Stimulated activated naive CD8-positive, alpha-beta T cell treated with anti-CD3 and anti-CD28 coated beads, Interleukin-15, Interleukin-2, amounts not matched to agents 100 U/mL and 50 U/mL, for 24 hours (primary cell): ENCODE measurements around the gene NAA15.
"Not testable (repeated sequence)": the region's sequence is repeated elsewhere in the genome, so short reads cannot be mapped to it uniquely, and the experiment has no call there.

Experiments used
- ATAC-seq: fragments of 150-1000 bp; cut with Tn5 transposase; one replicate; pipeline ENCODE4 v1.10.0; 2021
- DNase-seq: peaks from one replicate; pipeline ENCODE4 v3.0.0; 2021

The NAA15 gene

DNA sequence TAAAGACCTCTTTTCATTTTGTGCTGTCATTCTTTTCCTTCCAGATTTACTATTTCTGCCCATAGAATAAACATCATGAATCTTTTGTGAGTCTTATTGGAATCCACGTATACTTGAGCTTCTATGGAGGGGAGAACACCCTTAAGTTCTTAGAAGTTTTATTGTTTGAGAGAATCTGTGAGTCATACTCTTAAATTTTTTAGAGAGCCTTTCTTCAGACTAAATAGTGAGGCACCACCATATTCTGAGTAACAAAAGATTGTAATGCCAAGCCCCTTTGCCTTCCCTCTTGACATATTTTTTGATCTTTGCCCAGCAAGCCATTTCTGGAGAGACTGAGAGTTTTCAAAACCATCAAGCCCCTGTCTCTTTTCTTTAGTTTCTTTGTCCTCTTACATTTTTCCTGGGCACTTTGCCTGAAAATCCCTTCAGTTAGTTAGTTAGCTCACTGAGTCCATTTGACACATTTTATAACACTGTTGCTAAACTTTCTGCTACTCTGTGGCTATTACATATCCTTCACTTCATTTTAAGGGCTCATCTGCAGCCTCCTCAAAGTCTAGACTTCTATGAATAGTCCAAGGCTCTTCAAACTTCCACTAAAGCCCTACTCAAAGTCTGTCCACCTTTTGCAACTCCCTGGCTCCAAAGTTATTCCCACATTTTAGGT, 66.3 kb downstream of the NAA15 start:
- ATAC-seq (no peak), DNase-seq (no peak)

DNA sequence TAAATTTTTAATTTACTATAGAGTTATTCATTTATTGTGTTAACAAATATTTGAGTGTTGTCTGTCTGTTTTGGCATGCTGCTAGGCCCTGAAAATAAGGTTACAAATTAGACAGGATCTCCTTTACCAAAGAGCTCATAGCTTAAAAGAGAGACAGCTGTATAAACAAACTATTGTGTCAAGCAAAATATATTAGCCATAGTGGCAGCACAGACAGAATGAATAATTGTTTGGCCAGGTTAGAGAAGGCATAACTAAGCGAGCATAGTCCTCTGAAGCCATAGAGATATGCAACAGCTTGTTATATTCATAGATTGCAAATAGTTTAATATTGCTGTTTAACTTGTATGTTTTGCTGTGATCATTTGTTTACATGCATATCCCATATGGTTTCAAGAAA, 67.7 kb downstream of the NAA15 start:
- no peak for DNase-seq
- ATAC-seq, result no peak

DNA sequence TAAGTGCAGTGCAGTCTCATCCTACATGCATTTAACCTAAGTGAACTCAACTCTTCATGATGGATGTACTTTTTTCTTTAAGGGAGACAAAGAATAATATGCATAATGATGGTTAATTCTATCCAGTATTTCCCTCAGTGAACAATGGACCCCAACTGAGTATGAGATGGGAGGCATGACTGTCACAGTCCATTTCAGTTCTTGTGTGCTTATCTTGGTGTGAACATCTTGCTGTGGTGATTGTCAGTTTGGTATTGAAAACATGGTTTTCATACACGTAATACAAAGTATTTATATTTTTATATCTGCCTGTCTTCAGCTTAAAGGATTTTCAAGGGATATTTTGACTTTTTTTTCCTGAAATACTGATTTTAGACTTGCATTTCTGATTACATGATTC, 72.9 kb downstream of the NAA15 start:
- ATAC-seq (no peak), DNase-seq (no peak)

DNA sequence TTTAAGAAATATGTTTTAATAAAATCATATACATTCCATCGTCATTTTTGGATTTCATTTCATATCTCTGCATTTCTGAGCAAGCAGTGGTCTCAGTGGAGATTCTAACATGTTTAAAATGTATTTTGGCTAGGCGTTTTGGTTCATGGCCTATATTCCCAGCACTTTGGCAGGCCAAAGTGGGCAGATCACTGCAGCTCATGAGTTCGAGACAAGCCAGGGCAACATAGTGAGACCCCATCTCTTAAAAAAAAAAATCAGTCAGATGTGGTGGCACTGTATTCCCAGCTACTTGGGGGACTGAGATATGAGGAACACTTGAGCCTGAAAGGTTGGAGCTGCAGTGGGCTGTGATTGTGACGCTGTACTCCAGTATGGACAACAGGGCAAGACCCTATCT, 85.1 kb downstream of the NAA15 start:
- ATAC-seq, result no peak

DNA sequence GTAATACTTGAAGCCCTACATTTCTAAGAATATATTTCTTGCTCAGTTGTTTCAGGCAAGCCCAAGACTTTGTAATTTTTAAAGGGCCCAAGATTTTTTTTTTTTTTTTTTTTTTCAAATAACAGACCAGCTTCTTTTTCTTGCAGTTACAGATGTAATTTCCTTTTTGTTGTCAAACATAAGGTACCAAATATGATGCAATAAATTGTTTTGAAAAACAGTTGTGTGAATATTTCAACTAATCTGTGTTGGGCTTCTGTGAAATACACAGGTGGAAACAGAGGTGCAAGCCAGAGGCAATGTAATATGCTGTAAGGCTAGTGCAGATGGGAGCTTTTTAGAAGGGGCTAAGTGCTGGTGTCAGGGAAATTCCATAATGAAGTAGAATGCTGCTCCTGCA, 87.8 kb downstream of the NAA15 start:
- ATAC-seq (no peak), DNase-seq (no peak)

More for the DNA sequence above, 85.1 kb downstream of the NAA15 start:
- no peak for DNase-seq

DNA sequence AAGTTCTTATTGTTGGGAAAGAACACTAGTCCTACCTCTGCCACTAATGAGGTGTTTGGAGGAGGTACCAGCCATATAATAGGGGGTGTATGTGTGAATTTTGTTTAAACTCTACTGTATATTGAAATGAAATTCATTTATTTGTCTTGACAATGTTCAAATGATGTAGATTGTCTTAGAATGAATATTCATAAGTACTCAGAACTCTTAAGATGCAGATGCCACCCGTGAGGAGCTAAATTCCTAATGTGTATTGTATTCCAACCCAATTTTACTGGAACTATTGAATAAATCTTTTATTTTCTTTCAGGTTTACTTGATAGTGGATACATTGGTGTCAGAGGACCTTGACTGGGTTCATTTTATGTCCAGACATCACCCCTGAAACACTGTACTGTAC, 88.7 kb downstream of the NAA15 start:
- ATAC-seq, result no peak
- no peak for DNase-seq

DNA sequence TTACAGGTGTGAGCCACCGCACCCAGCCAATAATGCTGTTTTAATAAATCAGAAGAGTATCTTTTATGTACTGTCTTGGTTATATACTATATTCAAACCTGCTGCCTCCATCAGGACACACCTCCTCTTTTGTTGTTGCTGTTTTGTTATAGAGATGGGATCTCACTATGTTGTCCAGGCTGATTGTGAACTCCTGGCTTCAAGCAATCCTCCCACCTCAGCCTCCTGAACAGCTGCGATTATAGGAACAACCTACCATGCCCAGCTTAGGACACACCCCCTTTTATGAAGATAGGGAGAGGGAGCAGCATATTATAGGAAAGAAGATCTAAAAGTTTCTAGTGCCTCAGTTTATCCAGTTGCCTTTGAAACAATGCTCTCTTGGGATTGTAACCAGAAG, 90.4 kb downstream of the NAA15 start:
- DNase-seq, result no peak
- no peak for ATAC-seq

DNA sequence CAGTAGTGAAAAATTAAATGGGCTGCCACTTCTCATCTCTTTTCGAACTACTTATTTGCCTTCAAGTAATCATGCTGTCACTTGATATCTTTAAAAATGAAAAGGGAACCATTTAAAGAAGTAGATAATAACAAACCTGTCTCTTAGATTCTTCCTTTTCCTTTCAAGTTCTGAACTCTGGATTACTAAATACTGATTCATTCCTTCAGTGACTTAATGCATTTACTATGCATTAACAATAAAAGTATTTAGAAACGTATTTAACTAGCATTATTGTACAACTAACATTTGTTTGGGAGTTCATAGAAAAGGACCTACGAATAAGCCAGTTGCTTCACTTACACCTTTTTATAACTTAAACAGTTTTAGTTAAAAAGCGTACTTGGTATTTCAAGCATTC, 91.5 kb downstream of the NAA15 start:
- DNase-seq, result no peak
- no peak for ATAC-seq

DNA sequence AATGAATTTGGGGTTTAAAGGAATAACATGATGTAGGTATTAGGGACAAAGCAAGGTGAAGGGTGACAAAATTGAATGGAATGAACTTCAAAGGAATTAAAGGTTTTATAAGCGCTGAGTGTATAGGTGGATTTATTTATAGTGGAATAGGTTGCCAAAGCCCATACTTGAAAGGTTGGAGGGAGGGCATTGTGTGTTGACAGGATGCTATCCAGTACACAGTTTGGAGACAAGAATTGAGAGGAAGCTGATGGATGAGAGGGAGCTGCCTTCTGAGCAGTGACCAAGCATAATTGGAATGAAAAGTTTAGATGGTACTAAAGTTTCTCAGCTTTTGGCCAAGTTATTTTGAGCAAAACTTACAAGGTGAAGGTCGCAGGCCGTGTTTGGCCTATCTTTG, 100.1 kb downstream of the NAA15 start:
- DNase-seq, result no peak
- ATAC-seq, result no peak

DNA sequence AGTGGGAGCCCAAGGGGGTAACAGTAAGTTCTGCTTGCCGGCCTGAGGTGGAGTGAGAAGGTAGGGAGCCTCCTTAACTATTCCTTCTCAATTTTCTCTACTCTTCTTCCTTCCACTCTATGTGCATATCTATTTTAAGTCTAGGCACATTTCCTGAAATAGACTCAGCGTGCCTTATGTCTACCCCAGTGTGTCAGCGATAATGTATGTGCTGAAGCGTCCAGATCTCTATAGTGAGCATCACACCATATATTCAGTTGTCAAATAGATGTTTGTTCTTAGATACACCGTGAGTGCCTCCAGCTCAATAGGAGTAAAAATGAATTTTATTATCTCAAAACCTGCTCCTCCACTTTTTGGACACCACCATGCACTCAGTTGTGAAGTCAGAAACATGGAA, 101.1 kb downstream of the NAA15 start:
- ATAC-seq (no peak), DNase-seq (no peak)

DNA sequence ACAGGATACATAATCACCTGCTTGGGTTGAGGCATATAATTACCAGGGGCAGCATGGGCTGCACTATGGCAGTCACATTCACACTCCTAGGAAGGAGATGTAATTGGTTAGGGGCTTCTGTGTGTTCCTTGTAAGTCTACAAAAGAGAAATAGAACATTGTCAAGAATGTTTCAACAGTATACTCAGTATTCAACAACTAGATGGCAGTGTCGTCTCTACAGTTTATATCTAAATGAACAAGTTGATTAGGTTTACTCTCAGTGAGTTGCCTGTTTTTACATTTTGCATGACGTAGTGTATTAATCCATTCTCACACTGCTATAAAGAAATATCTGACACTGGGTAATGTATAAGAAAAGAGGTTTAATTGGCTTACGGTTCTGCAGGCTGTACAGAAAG, 102.2 kb downstream of the NAA15 start:
- DNase-seq, result no peak
- ATAC-seq, result no peak

DNA sequence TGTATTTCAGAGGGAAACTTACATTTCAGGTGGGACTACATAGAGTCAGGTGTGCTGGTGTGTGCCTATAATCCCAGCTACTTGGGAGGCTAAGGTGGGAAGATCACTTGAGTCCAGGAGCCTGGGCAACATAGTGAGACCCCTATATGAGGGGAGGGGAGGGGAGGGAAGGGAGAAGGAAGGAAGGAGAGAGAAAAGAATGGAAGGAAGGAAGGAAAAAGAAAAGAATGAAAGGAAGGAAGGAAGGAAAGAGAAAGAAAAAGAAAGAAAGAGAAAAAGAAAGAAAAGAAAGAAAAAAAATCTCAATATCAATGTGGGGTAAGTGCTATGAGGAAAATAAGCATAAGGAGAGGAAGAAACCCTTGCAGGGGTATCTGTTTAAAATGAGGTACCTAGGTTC, 109.0 kb downstream of the NAA15 start:
- no peak for DNase-seq
- no peak for ATAC-seq

DNA sequence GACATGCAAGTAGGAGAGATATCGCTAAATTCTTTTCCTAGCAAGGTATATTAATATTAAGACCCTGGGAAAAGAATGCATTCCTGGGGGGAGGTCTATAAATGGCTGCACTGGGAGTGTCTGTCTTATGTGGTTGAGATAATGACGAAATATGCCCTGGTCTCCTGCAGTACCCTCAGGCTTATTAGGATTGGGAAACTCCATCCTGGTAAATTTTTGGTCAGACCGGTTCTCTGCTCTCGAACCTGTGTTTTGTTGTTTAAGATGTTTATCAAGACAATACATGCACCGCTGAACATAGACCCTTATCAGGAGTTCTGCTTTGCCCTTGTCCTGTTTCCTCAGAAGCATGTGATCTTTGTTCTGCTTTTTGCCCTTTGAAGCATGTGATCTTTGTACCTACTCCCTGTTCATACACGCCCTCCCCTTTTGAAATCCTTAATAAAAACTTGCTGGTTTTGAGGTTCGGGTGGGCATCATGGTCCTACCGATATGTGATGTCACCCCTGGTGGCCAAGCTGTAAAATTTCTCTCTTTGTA, 113.4 kb downstream of the NAA15 start:
- DNase-seq, ATAC-seq: not testable (repeated sequence)

DNA sequence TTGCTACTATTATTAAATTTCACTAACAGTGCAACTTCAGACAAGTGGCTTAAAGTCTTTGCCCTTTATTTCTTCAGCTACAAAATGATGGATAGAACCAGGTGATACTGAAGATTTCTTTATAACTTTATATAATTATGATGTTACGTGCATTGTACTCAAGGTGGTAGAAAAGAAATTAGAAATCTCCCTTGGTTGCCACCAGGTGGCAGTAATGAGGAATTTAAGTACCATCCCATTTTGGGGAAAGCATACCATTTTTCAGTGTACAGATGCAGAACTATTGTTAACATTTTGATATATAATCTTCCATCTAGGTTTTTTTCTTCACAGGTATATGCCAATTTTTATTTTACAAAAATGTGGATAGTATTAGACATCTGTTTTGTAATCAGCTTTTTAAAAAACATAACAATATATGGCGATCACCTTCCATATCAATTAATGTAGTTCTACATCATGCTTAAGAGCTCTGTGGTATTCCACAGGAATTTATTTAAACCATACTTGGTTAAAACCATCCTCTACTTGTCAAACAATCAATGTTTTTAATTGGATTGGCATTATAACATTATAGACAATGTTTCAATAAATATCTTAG, 114.9 kb downstream of the NAA15 start:
- DNase-seq (peak; percentile 14), ATAC-seq (peak; percentile 32)

DNA sequence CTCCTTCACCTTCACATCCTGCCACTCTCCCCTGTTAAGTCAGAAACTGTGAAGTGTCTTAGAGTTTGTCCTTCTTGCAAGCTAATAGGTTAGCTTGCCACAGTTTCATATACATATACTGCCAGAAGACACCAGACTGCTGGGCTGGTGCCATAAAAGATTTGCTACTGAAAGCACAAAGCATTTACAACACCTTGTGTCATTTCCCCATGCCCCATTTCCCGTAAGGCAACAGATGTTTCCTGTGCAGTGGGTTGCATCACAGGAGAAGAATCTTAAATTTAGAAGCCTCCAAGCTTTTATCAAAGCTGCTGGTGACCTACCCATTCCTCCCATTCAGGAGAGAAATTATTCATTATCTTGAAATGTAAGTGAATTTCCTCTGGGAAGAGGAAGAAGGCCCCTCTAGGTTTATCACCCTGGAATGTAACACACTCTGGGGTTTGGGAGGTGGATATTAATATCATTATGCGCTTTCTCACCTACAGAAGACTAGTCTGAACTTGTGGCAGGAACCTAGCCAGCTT, 118.1 kb downstream of the NAA15 start:
- DNase-seq (peak; percentile 7), ATAC-seq (peak; percentile 43)

DNA sequence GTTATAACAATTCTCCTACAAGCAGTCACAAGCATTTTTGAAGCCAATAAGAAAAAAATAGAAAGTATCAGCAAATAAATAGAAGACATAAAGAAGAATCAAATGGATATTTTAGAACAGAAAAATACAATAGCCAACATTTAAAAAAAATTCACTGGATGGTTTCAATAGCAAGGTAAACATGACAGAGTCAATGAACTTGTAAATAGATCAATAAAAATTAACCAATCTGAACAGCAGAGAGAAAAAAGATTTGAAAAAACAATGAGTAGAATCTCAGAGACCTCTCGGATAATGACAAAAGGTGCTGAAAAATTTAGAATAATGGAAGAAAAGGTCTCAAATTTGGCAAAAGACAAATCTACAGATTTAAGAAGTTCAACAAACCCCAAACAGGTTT, 119.3 kb downstream of the NAA15 start:
- DNase-seq, result no peak

DNA sequence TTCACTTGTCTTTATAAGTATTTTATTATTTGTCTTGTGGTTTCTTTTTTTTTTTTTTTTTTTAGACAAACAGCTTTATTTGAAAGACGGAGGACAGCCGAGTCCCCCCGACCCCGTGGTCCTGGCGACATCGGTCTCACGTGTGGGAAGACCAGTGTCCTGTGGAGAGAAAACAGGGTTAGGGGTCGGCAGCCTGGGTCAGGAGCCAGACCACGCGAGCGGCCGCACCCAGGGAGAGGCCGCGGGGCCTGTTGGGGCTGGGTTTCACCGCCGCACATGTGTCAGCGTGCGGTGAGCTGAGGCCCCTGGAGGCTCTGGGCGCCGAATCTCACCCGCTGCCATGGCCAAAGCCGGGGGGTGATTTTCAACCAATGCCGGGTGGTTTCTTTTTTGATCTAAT, 134.8 kb downstream of the NAA15 start:
- no peak for ATAC-seq
- no peak for DNase-seq

More for the DNA sequence above, 119.3 kb downstream of the NAA15 start:
- no peak for ATAC-seq

DNA sequence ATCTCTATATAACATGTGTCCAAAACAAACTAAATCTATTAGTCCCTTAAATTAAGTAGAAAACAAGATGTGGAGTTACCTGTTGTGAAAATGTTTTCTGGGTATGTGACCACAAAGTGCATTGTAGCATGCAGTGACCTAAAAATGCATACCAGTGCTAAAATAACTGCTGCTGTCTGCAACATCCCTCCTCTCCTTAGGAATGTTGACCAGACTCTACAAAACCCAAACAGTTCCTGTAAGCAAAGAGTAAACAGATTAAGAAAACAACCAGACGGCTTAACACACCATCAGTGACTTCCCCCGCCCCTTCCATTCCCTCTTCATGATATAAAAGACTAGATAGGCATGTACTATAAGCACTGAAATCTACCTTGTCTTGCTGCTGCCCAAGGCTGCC, 136.8 kb downstream of the NAA15 start:
- ATAC-seq, result no peak
- no peak for DNase-seq

DNA sequence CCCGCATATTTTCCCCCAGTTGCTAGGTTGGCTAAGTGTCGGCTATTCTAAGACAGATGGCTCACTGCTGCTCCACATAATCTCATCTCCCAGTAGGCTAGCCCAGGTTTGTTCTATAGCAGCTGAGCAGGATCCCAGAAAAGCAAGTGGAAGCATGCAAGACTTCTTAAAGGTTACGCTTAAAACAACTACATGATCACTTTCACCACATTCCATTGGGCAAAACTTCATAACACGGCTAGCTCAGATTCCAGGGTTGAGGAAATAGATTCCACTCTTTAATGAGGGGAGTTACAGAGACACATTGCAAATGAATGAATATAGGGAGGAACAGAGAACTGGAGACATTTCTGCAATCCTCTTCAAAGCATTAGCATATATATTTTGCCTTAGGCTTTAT, 139.7 kb downstream of the NAA15 start:
- ATAC-seq (no peak), DNase-seq (no peak)

DNA sequence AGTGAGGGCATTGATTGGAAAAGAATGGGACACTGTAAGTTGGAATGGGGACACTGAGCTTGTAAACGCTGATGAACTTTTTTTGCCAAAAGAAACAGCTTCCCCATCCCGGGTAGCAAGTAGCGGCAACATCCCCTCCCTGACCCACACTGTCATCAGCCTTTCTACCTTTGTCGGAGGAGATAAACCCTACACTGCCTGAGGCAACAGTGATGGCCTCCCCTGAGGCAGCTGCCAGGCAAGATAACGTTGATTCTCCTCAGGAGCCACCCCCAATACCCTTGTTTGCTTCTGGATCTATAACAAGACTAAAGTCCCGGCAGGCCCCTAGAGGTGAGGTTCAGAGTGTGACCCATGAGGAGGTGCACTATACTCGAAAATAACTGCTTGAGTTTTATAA, 142.4 kb downstream of the NAA15 start:
- ATAC-seq, result no peak
- no peak for DNase-seq

DNA sequence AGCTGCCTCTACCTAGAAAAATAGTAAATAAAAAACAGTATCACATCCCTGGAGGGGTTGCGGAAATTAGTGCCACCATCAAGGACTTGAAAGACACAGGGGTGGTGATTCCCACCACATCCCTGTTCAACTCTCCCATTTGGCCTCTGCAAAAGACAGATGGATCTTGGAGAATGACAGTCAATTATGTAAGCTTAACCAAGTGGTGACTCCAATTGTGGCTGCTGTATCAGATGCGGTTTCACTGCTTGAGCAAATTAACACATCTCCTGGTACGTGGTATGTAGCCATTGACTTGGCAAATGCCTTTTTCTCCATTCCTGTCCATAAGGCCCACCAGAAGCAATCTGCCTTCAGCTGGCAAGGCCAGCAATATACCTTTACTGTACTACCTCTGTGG, 143.6 kb downstream of the NAA15 start:
- DNase-seq, ATAC-seq: not testable (repeated sequence)

DNA sequence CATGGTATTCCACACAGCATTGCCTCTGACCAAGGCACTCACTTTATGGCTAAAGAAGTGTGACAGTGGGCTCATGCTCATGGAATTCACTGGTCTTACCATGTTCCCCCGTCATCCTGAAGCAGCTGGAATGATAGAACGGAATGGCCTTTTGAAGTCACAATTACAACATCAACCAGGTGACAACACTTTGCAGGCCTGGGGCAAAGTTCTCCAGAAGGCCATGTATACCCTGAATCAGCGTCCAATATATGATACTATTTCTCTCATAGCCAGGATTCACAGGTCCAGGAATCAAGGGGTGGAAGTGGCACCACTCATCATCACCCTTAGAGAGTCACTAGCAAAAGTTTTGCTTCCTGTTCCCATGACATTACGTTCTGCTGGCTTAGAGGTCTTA, 145.8 kb downstream of the NAA15 start:
- not testable (repeated sequence) for ATAC-seq, DNase-seq

DNA sequence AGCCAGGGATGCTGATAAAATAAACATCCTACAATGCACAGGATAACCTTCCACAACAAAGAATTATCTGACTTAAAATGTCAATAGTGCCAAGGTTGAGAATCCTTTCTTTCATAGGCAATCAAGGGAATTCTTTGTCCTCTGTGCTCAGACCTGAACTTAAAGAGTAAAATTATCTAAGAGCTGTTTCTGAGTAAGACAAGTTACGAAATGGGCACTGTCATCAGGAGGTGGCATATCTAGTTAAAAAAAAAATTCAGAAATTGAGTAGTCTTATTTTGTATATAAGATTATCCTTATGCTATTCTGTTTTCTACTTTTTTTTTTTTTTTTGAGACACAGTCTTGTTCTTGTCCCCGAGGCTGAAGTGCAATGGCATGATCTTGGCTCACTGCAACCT, 149.3 kb downstream of the NAA15 start:
- ATAC-seq (no peak), DNase-seq (no peak)

DNA sequence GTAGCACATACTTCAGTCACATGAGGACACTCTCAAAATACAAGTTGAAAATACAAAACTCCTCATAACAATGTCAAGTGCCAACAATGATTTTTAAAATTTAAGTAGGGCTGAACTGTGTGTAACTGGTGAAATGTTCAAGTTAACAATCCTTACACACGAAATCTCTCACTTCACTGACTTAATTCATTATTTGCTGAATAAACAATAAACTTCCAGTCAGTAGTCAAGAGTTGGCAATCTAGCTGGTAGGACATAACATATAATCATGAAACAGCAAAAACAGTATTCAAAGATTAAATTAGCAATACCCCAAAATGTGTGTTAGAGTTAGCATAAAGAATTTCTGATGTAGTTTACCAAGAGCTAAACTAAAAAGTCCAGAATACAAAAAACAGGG, 150.7 kb downstream of the NAA15 start:
- DNase-seq, result no peak
- ATAC-seq, result no peak
